Activated naive CD8-positive, alpha-beta T cell (primary cell): ENCODE data around the gene TNRC6B.
"Not testable (repeated sequence)": the region's sequence is repeated elsewhere in the genome, so short reads cannot be mapped to it uniquely, and the experiment has no call there.

Experiments
- H3K27ac Mint-ChIP-seq: one replicate; pipeline ENCODE4 v1.8.0; 2021; ENCODE audit warnings: mixed read lengths
- H3K27me3 Mint-ChIP-seq: one replicate; pipeline ENCODE4 v1.8.0; 2021; ENCODE audit warnings: mixed read lengths
- H3K36me3 Mint-ChIP-seq: one replicate; pipeline ENCODE4 v1.8.0; 2021; ENCODE audit warnings: mixed read lengths
- H3K4me1 Mint-ChIP-seq: one replicate; pipeline ENCODE4 v1.8.0; 2021; ENCODE audit warnings: low read depth, mixed read lengths
- H3K4me3 Mint-ChIP-seq: one replicate; pipeline ENCODE4 v1.8.0; 2021; ENCODE audit warnings: mild to moderate bottlenecking, mixed read lengths
- H3K9me3 Mint-ChIP-seq: one replicate; pipeline ENCODE4 v1.8.0; 2021; ENCODE audit warnings: low read depth, mixed read lengths

Gene TNRC6B

DNA sequence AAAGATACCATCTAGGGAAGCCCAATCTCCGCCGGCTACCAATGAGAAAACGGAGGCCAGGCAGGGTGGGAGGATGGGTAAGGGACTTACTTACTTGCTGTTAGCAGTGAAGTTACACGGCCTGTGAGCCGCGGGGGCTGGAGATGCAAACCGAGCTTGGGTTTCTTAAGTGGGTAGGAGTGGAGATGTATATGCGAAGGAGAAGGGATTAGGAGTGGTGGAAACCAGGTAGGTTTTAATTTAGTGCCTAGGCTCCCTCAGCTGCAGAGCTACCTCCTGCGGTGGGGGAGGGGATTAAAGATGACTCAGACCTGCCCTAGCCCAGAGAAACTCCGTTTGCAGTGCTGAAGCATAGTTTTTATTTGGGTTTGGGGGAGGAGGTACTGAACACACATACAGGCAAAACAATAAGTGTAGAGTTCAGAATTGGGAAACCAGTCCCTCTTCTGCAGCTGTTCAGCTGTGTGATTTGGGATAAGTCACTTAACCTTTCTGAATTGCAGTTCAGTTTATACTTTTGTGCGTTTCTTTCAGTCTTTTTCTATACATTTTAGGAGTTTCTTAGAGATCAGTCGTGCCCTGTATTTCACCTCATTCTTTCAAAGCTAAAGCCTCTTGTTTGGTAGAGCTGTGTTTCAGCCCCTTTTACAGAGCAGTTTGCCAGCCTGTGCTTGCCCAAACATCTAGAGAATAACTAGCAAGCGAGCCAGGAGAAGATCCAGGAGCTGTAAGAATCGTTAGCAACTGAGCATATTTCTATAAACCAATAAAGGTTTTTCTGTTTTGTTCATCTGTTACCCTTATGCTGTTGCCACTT, 596 bp upstream of the TNRC6B start:
- Mint-ChIP-seq H3K4me1 (peaks cover 60% of the 10 kb centered on the region), H3K9me3 (no peaks in the 10 kb centered on the region), H3K27ac (peak overlapping the region; percentile 95), H3K27me3 (no peaks in the 10 kb centered on the region), H3K4me3 (peak overlapping the region; percentile 93), H3K36me3 (no peaks in the 10 kb centered on the region)

DNA sequence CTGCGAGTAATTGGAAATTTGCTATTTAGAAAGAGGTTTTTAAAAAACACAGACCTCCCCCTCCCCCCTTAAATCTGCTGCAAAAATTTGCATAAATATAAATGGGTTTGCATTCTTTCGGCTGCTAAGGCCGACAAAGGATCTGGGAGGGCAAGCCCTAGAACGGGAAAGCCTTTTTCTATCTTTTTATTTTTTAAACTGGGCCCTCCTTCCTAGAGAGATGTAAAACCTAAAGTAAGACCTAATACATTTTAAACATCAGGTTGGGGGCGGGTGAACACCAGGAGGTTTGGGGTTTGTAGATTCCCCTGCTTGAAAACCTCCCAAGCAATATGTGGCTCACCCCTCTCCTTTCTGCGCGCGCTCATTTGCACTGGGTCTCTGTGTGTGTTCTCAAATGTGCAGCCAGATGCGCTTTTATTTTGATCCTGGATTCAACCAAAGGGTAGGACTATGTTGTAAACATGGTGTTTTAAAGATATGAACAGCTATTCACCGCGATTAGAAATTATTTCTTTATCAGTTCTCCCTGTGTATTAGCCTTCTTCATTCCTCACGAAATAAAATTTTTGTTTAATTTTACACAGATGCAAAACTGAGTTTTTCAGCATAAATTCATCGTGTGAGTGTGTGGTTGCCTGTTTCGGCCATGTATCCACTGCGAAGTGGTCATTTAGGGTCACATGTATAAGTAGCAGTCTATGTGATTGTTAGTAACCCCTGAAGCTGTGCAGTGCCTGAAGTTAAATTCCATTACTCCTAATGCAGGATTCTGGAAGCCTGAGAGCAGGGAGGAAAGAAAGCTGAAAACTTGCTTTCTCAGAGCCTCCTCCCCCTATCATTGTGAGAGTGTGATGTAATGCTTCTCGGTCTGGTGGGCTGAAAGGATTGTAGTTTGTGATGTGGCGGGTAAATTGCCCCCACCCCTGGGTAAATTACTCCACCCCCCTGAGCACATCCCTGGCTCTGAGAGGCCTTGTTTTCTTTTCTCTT, 988 bp downstream of the TNRC6B start:
- Mint-ChIP-seq H3K4me3 (peak overlapping the region; percentile 93), H3K27ac (peak overlapping the region; percentile 95), H3K9me3 (no peaks in the 10 kb centered on the region), H3K27me3 (no peaks in the 10 kb centered on the region), H3K36me3 (no peaks in the 10 kb centered on the region), H3K4me1 (peaks cover 66% of the 10 kb centered on the region)

DNA sequence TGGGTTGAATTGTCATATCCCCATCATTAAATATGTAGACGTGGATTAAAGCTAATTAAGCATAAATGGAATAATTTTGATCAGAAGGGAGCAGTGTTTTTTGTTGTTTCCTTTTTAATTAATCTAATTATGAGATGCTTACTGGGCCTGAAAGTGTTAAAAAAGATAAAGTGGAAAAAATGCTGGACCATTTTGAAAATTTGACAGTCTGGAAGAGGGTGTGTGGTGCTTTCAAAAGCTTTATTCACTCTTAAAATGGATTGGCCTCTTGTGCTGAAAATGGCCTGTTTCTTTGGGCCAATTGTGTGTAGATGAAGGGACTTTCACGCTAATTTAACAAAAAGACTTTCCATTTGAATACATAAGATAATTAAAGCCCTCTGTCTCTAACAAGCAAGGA, 1.8 kb downstream of the TNRC6B start:
- H3K36me3 Mint-ChIP-seq: peaks cover 4% of the 10 kb centered on the region
- H3K27me3 Mint-ChIP-seq: no peaks in the 10 kb centered on the region
- peak overlapping the region; percentile 95 for H3K27ac Mint-ChIP-seq
- H3K4me3 Mint-ChIP-seq: peak overlapping the region; percentile 93
- H3K9me3 Mint-ChIP-seq: no peaks in the 10 kb centered on the region
- H3K4me1 Mint-ChIP-seq: peaks cover 74% of the 10 kb centered on the region

GRCh38 chr22:40180403-40180802, 2.7 kb downstream of the TNRC6B start:
- H3K4me1 Mint-ChIP-seq: peaks cover 78% of the 10 kb centered on the region
- H3K27me3 Mint-ChIP-seq: no peaks in the 10 kb centered on the region
- peak overlapping the region; percentile 93 for H3K4me3 Mint-ChIP-seq
- no peaks in the 10 kb centered on the region for H3K9me3 Mint-ChIP-seq
- peak overlapping the region; percentile 77 for H3K27ac Mint-ChIP-seq
- H3K36me3 Mint-ChIP-seq: peaks cover 6% of the 10 kb centered on the region

GRCh38 chr22:40181323-40181722, 3.6 kb downstream of the TNRC6B start:
- no peaks in the 10 kb centered on the region for H3K27me3 Mint-ChIP-seq
- H3K4me3 Mint-ChIP-seq: no peak overlapping the region
- H3K4me1 Mint-ChIP-seq: peaks cover 78% of the 10 kb centered on the region
- no peak overlapping the region for H3K27ac Mint-ChIP-seq
- no peaks in the 10 kb centered on the region for H3K9me3 Mint-ChIP-seq
- H3K36me3 Mint-ChIP-seq: peaks cover 6% of the 10 kb centered on the region

DNA sequence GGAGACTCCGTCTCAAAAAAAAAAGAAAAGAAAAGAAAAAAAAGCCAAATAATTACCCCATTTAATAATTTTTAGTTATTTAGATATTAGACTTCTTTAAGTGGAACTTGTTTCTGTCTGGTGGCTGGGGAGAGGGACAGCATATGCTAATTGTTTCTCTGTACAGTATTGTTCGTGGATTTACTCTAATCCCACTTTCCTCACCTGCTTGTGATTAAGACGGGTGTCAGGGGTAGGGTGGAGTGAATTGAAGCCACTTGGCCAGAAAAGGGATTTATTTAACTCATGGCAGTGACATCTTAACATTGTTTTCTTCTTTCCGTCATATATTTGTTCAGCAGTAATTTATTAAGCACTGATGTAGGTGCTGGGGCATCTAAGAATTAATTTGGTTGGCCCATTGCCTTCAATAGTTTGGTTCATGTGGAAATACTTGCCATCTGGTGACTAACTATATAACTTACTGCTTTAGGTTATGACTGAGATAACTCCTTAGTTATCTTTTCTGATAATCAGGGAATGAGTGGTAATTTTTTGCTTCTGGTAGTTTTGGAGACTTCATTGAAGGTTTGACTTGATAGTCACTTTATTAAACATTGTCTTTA, 4.6 kb downstream of the TNRC6B start:
- H3K4me1 Mint-ChIP-seq: peaks cover 72% of the 10 kb centered on the region
- H3K27me3 Mint-ChIP-seq: no peaks in the 10 kb centered on the region
- H3K27ac Mint-ChIP-seq: peak overlapping the region; percentile 94
- H3K4me3 Mint-ChIP-seq: peak overlapping the region; percentile 77
- H3K36me3 Mint-ChIP-seq: peaks cover 6% of the 10 kb centered on the region
- no peaks in the 10 kb centered on the region for H3K9me3 Mint-ChIP-seq

- peaks cover 6% of the 10 kb centered on the region for H3K36me3 Mint-ChIP-seq
- H3K4me3 Mint-ChIP-seq: peak overlapping the region; percentile 77
- no peaks in the 10 kb centered on the region for H3K27me3 Mint-ChIP-seq
- H3K27ac Mint-ChIP-seq: peak overlapping the region; percentile 94
- no peaks in the 10 kb centered on the region for H3K9me3 Mint-ChIP-seq
- H3K4me1 Mint-ChIP-seq: peaks cover 74% of the 10 kb centered on the region
Measured at GRCh38 chr22:40183029-40183581, 5.4 kb downstream of the TNRC6B start.

DNA sequence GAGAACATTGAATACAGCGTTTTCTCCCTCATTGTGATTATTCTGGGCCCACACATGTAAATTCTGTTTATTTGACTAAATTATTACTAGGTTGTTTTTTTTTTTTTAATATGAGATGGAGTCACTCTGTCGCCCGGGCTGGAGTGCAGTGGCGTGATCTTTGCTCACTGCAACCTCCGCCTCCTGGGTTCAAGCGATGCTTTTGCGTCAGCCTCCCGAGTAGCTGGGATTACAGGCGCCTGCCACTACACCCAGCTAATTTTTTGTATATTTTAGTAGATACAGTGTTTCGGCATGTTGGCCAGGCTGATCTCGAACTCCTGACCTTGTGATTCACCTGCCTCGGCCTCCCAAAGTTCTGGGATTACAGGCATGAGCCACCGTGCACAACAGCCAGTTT, 5.9 kb downstream of the TNRC6B start:
- Mint-ChIP-seq H3K27ac (peak overlapping the region; percentile 94), H3K4me1 (peaks cover 77% of the 10 kb centered on the region), H3K4me3 (peak overlapping the region; percentile 77)
- not testable (repeated sequence) for H3K27me3 Mint-ChIP-seq, H3K9me3 Mint-ChIP-seq, H3K36me3 Mint-ChIP-seq

DNA sequence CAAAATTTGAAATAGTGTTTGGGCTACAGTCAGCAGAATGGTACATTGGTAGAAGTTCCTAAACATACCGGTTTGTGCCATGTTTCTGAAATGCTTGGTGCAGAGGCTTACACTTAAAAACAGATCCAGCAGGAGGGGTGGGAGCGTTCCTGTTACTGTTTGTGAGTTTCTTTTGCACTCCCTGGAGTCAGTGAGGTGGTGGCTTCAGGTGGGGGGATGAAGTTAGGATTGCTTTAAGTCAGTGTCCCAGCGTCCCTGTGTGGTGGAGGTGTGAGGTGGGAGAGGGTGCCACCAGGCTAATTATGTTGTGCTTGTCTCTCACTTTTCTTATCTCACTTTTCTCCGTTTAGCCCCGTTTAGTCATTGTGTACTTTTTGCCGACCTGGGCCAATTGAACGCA, 9.7 kb downstream of the TNRC6B start:
- H3K27ac Mint-ChIP-seq: peak overlapping the region; percentile 61

DNA sequence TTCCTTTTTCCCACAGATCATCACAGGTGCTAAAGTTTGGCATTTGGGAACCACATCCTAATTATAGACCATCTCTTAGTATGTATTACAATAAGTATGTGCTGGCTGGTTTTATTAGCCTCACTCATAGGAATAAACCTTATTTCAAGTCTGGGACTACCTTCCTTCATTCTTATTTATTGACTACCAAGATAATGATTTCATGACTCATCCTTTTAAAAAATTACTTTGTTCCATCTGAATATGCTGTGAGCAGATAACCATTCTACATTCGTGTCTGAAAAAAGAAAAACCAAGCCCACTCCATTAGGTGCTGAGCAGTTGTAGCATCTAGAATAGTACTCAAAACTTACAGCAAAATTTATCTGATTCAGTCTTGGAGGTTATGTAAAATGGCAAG, 12.3 kb downstream of the TNRC6B start:
- H3K27ac Mint-ChIP-seq: peak overlapping the region; percentile 87
- H3K4me3 Mint-ChIP-seq: no peak overlapping the region

More for the DNA sequence above, 9.7 kb downstream of the TNRC6B start:
- peaks cover 77% of the 10 kb centered on the region for H3K4me1 Mint-ChIP-seq
- H3K9me3 Mint-ChIP-seq: no peaks in the 10 kb centered on the region
- H3K27me3 Mint-ChIP-seq: no peaks in the 10 kb centered on the region
- no peak overlapping the region for H3K4me3 Mint-ChIP-seq
- H3K36me3 Mint-ChIP-seq: peaks cover 8% of the 10 kb centered on the region

DNA sequence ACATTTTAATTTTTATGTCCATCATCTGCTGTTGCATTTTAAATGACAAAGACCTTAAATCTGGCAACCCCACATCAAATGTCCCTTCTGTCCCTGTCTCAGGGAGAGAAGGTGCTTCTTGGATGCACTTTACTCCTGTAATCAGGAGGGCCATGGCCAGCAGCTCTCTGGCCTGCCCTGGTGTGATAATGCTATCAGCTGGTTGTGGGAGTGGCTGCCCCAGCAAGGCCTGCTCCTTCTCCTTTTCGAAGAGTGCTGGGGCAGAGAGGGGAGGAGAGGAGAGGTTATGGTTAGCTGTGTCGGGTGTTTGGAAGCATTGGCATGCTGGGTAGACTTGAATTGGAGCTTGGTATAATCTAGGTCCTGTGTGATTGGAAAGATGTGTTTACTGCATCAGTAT, 12.8 kb downstream of the TNRC6B start:
- Mint-ChIP-seq H3K27ac (peak overlapping the region; percentile 87), H3K9me3 (no peaks in the 10 kb centered on the region), H3K4me3 (no peak overlapping the region), H3K27me3 (no peaks in the 10 kb centered on the region), H3K4me1 (peaks cover 82% of the 10 kb centered on the region), H3K36me3 (peaks cover 2% of the 10 kb centered on the region)

More for the DNA sequence above, 12.3 kb downstream of the TNRC6B start:
- H3K27me3 Mint-ChIP-seq: no peaks in the 10 kb centered on the region
- H3K4me1 Mint-ChIP-seq: peaks cover 81% of the 10 kb centered on the region
- peaks cover 2% of the 10 kb centered on the region for H3K36me3 Mint-ChIP-seq
- no peaks in the 10 kb centered on the region for H3K9me3 Mint-ChIP-seq

- peak overlapping the region; percentile 35 for H3K4me3 Mint-ChIP-seq
- peak overlapping the region; percentile 90 for H3K27ac Mint-ChIP-seq
- peaks cover 83% of the 10 kb centered on the region for H3K4me1 Mint-ChIP-seq
- peaks cover 2% of the 10 kb centered on the region for H3K36me3 Mint-ChIP-seq
- H3K9me3 Mint-ChIP-seq: no peaks in the 10 kb centered on the region
- H3K27me3 Mint-ChIP-seq: no peaks in the 10 kb centered on the region
Measured at GRCh38 chr22:40193429-40194421, 16.0 kb downstream of the TNRC6B start.

- Mint-ChIP-seq H3K27ac (peak overlapping the region; percentile 90), H3K4me3 (no peak overlapping the region), H3K27me3 (no peaks in the 10 kb centered on the region), H3K36me3 (peaks cover 2% of the 10 kb centered on the region), H3K4me1 (peaks cover 85% of the 10 kb centered on the region), H3K9me3 (no peaks in the 10 kb centered on the region)
Measured at GRCh38 chr22:40194656-40195055, 16.9 kb downstream of the TNRC6B start.
